Lower leg skin (tissue), 3 donors: ENCODE results near the gene CCND1.

Experiments
- POLR2A ChIP-seq, 2 donors: fragments of 450-650 bp; IDR thresholded peaks; one replicate each; pipeline ENCODE4 v1.6.1; 2016 to 2017; ENCODE audit warnings: antibody characterized with exemption in 2 of 2, mild to moderate bottlenecking in 1 of 2, moderate library complexity in 1 of 2
- TF ChIP-seq, protein P1 (sequence below), 3 donors: fragments of 450-650 bp; IDR thresholded peaks; one replicate each; pipeline ENCODE4 v1.5.1; 2016; ENCODE audit warnings: antibody characterized with exemption in 3 of 3, mild to moderate bottlenecking in 3 of 3, moderate library complexity in 2 of 3

DNA sequence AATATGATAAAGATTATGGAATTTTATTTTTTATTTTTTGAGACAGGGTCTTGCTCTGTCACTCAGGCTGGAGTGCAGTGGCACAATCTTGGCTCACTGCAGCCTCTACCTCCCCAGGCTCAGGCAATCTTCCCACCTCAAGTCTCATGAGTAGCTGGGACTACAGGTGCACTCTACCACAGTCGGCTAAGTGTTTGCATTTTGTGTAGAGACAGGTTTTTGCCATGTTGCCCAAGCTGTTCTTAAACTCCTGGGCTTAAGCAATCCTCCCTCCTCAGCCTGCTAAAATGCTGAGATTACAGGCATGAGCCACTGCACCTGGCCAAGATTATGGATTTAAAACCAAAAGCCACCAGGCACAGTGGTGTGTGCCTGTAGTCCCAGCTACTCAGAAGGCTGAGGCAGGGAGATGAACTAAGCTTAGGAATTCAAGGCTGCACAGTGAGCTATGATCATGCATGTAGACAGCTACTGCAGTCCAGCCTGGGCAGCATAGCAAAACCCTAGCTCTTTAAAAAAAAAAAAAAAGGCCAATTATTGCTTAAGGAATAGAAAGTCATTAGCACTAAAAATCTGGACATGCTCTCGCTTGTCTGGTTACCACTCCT is 20.2 kb upstream of the CCND1 start:
- TF ChIP-seq, protein P1, sequence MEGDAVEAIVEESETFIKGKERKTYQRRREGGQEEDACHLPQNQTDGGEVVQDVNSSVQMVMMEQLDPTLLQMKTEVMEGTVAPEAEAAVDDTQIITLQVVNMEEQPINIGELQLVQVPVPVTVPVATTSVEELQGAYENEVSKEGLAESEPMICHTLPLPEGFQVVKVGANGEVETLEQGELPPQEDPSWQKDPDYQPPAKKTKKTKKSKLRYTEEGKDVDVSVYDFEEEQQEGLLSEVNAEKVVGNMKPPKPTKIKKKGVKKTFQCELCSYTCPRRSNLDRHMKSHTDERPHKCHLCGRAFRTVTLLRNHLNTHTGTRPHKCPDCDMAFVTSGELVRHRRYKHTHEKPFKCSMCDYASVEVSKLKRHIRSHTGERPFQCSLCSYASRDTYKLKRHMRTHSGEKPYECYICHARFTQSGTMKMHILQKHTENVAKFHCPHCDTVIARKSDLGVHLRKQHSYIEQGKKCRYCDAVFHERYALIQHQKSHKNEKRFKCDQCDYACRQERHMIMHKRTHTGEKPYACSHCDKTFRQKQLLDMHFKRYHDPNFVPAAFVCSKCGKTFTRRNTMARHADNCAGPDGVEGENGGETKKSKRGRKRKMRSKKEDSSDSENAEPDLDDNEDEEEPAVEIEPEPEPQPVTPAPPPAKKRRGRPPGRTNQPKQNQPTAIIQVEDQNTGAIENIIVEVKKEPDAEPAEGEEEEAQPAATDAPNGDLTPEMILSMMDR (IDR thresholded peaks at IDR 0.05) = no peak
- TF ChIP-seq POLR2A (IDR thresholded peaks at IDR 0.05) = no peak
